ENCODE data around the gene RHBDL3. TPM values are rescaled to one million over a fixed set of nuclear protein-coding genes. Genes with fewer than 3 reads are reported as not detected.

Gene RHBDL3
- total RNA-seq, 1 donor from 2014 or later = 1.2 TPM

GRCh38 chr17:32279891-32280716, 14.5 kb downstream of the RHBDL3 start:
- no peaks in the 10 kb centered on the region for H3K4me1 Mint-ChIP-seq
- H3K36me3 Mint-ChIP-seq = no peaks in the 10 kb centered on the region
- H3K4me3 Mint-ChIP-seq = no peak overlapping the region
- no peak for DNase-seq (ENCODE audit: low spot score in 2 of 2, unreplicated experiment in 2 of 2)
- peaks cover 52% of the 10 kb centered on the region for H3K27me3 Mint-ChIP-seq (ENCODE audit: low read depth)
- no peak for TF ChIP-seq CTCF (IDR thresholded peaks at IDR 0.05; ENCODE audit: unreplicated experiment)
- no peak overlapping the region for H3K27ac Mint-ChIP-seq
- H3K9me3 Mint-ChIP-seq = no peaks in the 10 kb centered on the region

GRCh38 chr17:32281011-32281451, 15.4 kb downstream of the RHBDL3 start:
- Mint-ChIP-seq H3K36me3 (no peaks in the 10 kb centered on the region), H3K4me3 (no peak overlapping the region), H3K27ac (no peak overlapping the region), H3K27me3 (ENCODE audit: low read depth) (peaks cover 56% of the 10 kb centered on the region), H3K9me3 (no peaks in the 10 kb centered on the region), H3K4me1 (no peaks in the 10 kb centered on the region)
- TF ChIP-seq CTCF (IDR thresholded peaks at IDR 0.05; ENCODE audit: unreplicated experiment) = no peak
- no peak for DNase-seq (ENCODE audit: low spot score in 2 of 2, unreplicated experiment in 2 of 2)

- Mint-ChIP-seq H3K36me3 (no peaks in the 10 kb centered on the region), H3K4me1 (no peaks in the 10 kb centered on the region), H3K4me3 (no peak overlapping the region), H3K9me3 (no peaks in the 10 kb centered on the region), H3K27me3 (ENCODE audit: low read depth) (peaks cover 51% of the 10 kb centered on the region), H3K27ac (no peak overlapping the region)
- DNase-seq (ENCODE audit: low spot score in 2 of 2, unreplicated experiment in 2 of 2) = no peak
- TF ChIP-seq CTCF (IDR thresholded peaks at IDR 0.05; ENCODE audit: unreplicated experiment) = no peak
Measured at GRCh38 chr17:32283745-32284201, 18.1 kb downstream of the RHBDL3 start.

- no peaks in the 10 kb centered on the region for H3K9me3 Mint-ChIP-seq
- H3K27me3 Mint-ChIP-seq (ENCODE audit: low read depth) = peaks cover 46% of the 10 kb centered on the region
- no peaks in the 10 kb centered on the region for H3K4me1 Mint-ChIP-seq
- no peak overlapping the region for H3K4me3 Mint-ChIP-seq
- TF ChIP-seq CTCF (IDR thresholded peaks at IDR 0.05; ENCODE audit: unreplicated experiment) = no peak
- no peak for DNase-seq (ENCODE audit: low spot score in 2 of 2, unreplicated experiment in 2 of 2)
- no peaks in the 10 kb centered on the region for H3K36me3 Mint-ChIP-seq
- H3K27ac Mint-ChIP-seq = no peak overlapping the region
Measured at GRCh38 chr17:32285306-32285705, 19.7 kb downstream of the RHBDL3 start.

- Mint-ChIP-seq H3K27me3 (ENCODE audit: low read depth) (peaks cover 40% of the 10 kb centered on the region), H3K4me3 (no peak overlapping the region), H3K9me3 (no peaks in the 10 kb centered on the region), H3K36me3 (no peaks in the 10 kb centered on the region), H3K4me1 (no peaks in the 10 kb centered on the region), H3K27ac (no peak overlapping the region)
- no peak for TF ChIP-seq CTCF (IDR thresholded peaks at IDR 0.05; ENCODE audit: unreplicated experiment)
- DNase-seq (ENCODE audit: low spot score in 2 of 2, unreplicated experiment in 2 of 2) = no peak
Measured at GRCh38 chr17:32285746-32286517, 20.3 kb downstream of the RHBDL3 start.
